ENCODE measurements around the gene RFC5.

RFC5 gene

GRCh38 chr12:118038137-118038536, 21.6 kb downstream of the RFC5 start:
- TF ChIP-seq, protein P1, sequence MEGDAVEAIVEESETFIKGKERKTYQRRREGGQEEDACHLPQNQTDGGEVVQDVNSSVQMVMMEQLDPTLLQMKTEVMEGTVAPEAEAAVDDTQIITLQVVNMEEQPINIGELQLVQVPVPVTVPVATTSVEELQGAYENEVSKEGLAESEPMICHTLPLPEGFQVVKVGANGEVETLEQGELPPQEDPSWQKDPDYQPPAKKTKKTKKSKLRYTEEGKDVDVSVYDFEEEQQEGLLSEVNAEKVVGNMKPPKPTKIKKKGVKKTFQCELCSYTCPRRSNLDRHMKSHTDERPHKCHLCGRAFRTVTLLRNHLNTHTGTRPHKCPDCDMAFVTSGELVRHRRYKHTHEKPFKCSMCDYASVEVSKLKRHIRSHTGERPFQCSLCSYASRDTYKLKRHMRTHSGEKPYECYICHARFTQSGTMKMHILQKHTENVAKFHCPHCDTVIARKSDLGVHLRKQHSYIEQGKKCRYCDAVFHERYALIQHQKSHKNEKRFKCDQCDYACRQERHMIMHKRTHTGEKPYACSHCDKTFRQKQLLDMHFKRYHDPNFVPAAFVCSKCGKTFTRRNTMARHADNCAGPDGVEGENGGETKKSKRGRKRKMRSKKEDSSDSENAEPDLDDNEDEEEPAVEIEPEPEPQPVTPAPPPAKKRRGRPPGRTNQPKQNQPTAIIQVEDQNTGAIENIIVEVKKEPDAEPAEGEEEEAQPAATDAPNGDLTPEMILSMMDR (IDR thresholded peaks at IDR 0.05; ENCODE audit: low read depth, low read length) = no peak
- no peak for DNase-seq (ENCODE audit: extremely low read depth, low read depth)

GRCh38 chr12:118042091-118042490, 25.6 kb downstream of the RFC5 start:
- no peak for DNase-seq (ENCODE audit: extremely low read depth, low read depth)
- TF ChIP-seq, protein P1 (IDR thresholded peaks at IDR 0.05; ENCODE audit: low read depth, low read length) = no peak

- TF ChIP-seq, protein P1 (IDR thresholded peaks at IDR 0.05; ENCODE audit: low read depth, low read length) = no peak
- DNase-seq (ENCODE audit: extremely low read depth, low read depth) = no peak
Measured at GRCh38 chr12:118044075-118044474, 27.6 kb downstream of the RFC5 start.

- no peak for DNase-seq (ENCODE audit: extremely low read depth, low read depth)
- TF ChIP-seq, protein P1 (IDR thresholded peaks at IDR 0.05; ENCODE audit: low read depth, low read length) = no peak
Measured at GRCh38 chr12:118044577-118044976, 28.1 kb downstream of the RFC5 start.

DNA sequence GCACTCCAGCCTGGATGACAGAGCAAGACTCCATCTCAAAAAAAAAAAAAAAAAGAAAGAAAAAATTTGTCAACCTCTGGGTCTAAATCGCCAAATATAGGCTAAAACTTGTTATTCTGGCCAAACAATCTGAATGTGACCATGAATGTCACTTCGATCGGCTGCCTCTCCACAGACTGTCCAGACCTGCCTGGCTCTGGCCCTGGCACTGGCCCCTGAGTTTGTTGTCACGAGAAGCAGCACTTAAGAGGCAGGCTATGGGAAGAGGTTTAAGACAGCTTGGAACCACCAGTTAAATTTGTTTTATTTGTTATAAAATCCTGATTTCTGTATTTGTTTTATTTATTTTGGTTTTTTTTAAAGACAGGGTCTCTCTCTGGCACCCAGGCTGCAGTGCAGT, 29.9 kb downstream of the RFC5 start:
- TF ChIP-seq, protein P1 (IDR thresholded peaks at IDR 0.05; ENCODE audit: low read depth, low read length) = no peak
- DNase-seq (ENCODE audit: extremely low read depth, low read depth) = no peak

GRCh38 chr12:118050972-118051910, 34.7 kb downstream of the RFC5 start:
- TF ChIP-seq, protein P1 (IDR thresholded peaks at IDR 0.05; ENCODE audit: low read depth, low read length) = no peak

GRCh38 chr12:118052324-118053070, 36.0 kb downstream of the RFC5 start:
- DNase-seq (ENCODE audit: extremely low read depth, low read depth) = peak; percentile 75
- TF ChIP-seq, protein P1 (IDR thresholded peaks at IDR 0.05; ENCODE audit: low read depth, low read length) = no peak

More at GRCh38 chr12:118050972-118051910, 34.7 kb downstream of the RFC5 start:
- no peak for DNase-seq (ENCODE audit: extremely low read depth, low read depth)

All from AG09319 (cell line).